Cardiac ventricle fibroblast (primary cell): ENCODE data around the gene GNG12. TPM values are rescaled to one million over a fixed set of nuclear protein-coding genes. Genes with fewer than 3 reads are reported as not detected.

Experiments
- total RNA-seq: library from RNA; depleted of rRNA; stranded (reverse); fragments of >200 nt; gene quantifications from 2 replicates; pipeline ENCODE4 v1.2.3, GENCODE V29; 2015

GNG12 gene
- total RNA-seq = 129 and 140 TPM in 2 replicates

GRCh38 chr1:67832737-67833601 is at the start of gene GNG12:
Gene GNG12 (minus strand): TSS chr1:67833467. CDS start chr1:67707686, 125,781 bp downstream.

GRCh38 chr1:67685067-67685557 is 148.2 kb downstream of the GNG12 start, which contains the start of gene GADD45A:
Gene GADD45A (plus strand): TSS chr1:67685201. CDS start chr1:67685495, 294 bp downstream.

Other genes with a start within 250 kb of the GNG12 start
- gene GADD45A, start 148.3 kb downstream of the GNG12 start, total RNA-seq = 68.4 and 83.0 TPM in 2 replicates
- gene DIRAS3, start 217.2 kb upstream of the GNG12 start, total RNA-seq = 4.4 and 6.2 TPM in 2 replicates